Activated naive CD8-positive, alpha-beta T cell treated with anti-CD3 and anti-CD28 coated beads, Interleukin-2, amount 10 ng/mL, durations not matched to agents 7 days and 5 days (primary cell): ENCODE measurements around the gene PSMD5. TPM values are rescaled to one million over a fixed set of nuclear protein-coding genes. Genes with fewer than 3 reads are reported as not detected.
"Not testable (repeated sequence)": the region's sequence is repeated elsewhere in the genome, so short reads cannot be mapped to it uniquely, and the experiment has no call there.

ENCODE experiments used
- ATAC-seq: fragments of 150-1000 bp; cut with Tn5 transposase; one replicate; pipeline ENCODE4 v1.10.0; 2021; ENCODE audit warnings: low read depth, moderate library complexity
- POLR2A ChIA-PET: fragments of 350-600 bp; sonication (Branson Sonifier 250); formaldehyde crosslinking; loops from one replicate; lab custom pipeline; 2021; ENCODE audit warnings: antibody characterized with exemption; lab: Charles Lee
- DNase-seq: peaks from one replicate; pipeline ENCODE4 v3.0.0; 2021
- H3K27ac Mint-ChIP-seq: one replicate; pipeline ENCODE4 v1.8.0; 2022; ENCODE audit warnings: mild to moderate bottlenecking, mixed read lengths
- H3K27me3 Mint-ChIP-seq: one replicate; pipeline ENCODE4 v1.8.0; 2022; ENCODE audit warnings: mild to moderate bottlenecking, moderate library complexity, mixed read lengths
- H3K36me3 Mint-ChIP-seq: one replicate; pipeline ENCODE4 v1.8.0; 2021; ENCODE audit warnings: mild to moderate bottlenecking, mixed read lengths
- H3K4me1 Mint-ChIP-seq: one replicate; pipeline ENCODE4 v1.8.0; 2021; ENCODE audit warnings: mixed read lengths
- H3K4me3 Mint-ChIP-seq: one replicate; pipeline ENCODE4 v1.8.0; 2022; ENCODE audit warnings: mild to moderate bottlenecking, moderate library complexity, mixed read lengths
- H3K9me3 Mint-ChIP-seq: one replicate; pipeline ENCODE4 v1.8.0; 2021; ENCODE audit warnings: mixed read lengths
- total RNA-seq, 2 experiments: library from RNA; stranded (reverse); gene quantifications; one replicate each; pipeline ENCODE4 v1.2.3, GENCODE V29; 2021

The PSMD5 gene
- total RNA-seq, 2 experiments from 2014 or later = 42.6 to 57.4 TPM

DNA sequence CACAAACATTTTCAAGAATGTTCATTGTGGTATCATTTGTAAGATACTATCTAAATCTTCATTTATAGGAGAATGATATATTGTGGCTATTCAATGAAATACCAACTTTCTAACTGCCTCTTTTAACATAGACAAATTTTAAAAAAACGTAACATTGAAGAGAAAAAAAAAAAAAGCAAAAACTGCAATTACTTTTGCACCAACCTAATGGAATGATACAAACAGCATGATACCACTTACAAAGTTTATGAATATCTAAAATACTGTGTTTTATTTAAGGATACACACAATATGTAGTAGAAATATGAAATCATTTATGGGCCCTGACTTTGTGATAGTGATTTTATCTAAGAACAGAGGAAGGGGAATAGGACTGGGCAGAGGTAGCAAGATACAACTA, 24.1 kb downstream of the PSMD5 start:
- H3K36me3 Mint-ChIP-seq = peaks cover 38% of the 10 kb centered on the region
- ATAC-seq (no peak), DNase-seq (no peak)
- H3K9me3 Mint-ChIP-seq = no peaks in the 10 kb centered on the region
- H3K4me1 Mint-ChIP-seq = no peaks in the 10 kb centered on the region
- no peaks in the 10 kb centered on the region for H3K27me3 Mint-ChIP-seq
- H3K4me3 Mint-ChIP-seq = no peak overlapping the region
- POLR2A ChIA-PET = no interaction called here
- H3K27ac Mint-ChIP-seq = no peak overlapping the region

DNA sequence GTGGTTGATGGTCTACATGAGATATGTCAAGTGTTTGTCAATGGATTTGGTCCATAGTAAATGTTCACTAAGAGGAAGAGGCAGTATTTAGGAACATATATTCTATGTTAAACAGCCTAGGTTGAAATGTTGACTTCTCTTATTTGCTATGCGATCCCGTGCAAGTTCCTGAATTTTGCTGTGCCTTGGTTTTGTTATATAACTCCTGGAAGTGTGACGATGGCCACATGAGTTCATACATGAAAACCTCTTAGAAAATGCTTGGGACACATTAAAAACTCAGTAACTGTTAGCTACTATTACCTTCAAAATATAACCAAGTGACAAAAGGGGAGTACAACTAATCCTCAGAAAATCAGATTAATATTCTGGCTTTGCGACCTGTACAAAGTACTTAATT, 27.6 kb downstream of the PSMD5 start:
- Mint-ChIP-seq H3K27me3 (no peaks in the 10 kb centered on the region), H3K9me3 (peaks cover 4% of the 10 kb centered on the region), H3K27ac (no peak overlapping the region), H3K4me1 (no peaks in the 10 kb centered on the region), H3K36me3 (peaks cover 32% of the 10 kb centered on the region), H3K4me3 (no peak overlapping the region)
- POLR2A ChIA-PET = no interaction called here
- DNase-seq (no peak), ATAC-seq (no peak)

DNA sequence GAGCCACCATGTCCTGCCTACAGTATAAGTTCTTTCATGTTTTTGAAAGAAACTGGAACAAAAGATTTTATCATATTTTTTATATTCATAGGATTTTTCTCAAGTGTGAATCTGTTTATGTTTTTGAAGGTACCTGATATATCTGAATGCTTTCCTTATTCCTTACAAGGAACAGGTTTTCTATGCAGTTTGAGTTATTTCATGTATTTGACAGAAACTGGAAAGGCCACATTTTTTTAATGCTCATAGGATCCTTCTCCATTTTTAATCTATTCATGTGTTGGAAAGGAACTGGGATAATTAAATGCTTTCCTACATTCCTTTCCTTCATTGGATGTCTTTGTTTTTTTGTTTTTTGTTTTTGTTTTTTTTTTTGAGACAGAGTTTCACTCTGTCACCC, 33.8 kb downstream of the PSMD5 start:
- no peak for ATAC-seq
- peaks cover 42% of the 10 kb centered on the region for H3K36me3 Mint-ChIP-seq
- H3K9me3 Mint-ChIP-seq = peaks cover 31% of the 10 kb centered on the region
- H3K27ac Mint-ChIP-seq = no peak overlapping the region
- no peaks in the 10 kb centered on the region for H3K27me3 Mint-ChIP-seq
- H3K4me1 Mint-ChIP-seq = no peaks in the 10 kb centered on the region
- H3K4me3 Mint-ChIP-seq = no peak overlapping the region
- no peak for DNase-seq
- POLR2A ChIA-PET = no interaction called here

DNA sequence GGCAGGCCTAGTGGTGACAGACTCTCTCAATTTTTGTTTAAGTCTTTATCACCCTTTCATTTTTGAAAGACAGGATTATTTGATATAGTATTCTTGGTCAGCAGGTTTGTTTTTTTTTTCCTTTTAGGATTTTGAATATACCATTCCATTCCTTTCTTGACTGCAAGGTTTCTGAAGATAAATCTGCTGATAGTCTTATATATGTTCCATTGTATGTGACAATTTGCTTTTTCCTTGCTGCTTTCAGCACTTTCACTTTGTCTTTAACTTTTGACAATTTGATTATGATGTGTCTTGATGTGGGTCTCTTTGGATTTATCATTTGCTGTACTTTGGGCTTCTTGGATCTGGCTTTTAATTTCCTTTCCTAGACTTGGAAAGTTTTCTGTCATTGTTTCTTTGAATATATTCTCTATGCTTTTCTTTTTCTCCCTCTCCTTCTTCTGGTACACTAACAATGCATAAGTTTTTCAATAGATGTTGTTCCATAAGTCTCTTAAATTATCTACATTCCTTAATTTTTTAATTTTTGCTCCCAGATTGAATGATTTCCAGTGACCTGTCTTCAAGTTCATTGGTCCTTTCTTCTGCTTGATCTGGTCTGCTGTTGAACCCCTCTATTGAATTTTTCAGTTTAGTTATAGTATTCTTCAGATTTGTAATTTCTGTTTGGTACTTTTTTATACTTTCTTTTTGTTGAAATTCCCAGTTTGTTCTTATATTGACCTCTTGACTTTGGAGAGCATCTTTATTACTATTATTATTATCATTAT, 34.9 kb downstream of the PSMD5 start:
- peaks cover 42% of the 10 kb centered on the region for H3K36me3 Mint-ChIP-seq
- H3K4me1 Mint-ChIP-seq = no peaks in the 10 kb centered on the region

DNA sequence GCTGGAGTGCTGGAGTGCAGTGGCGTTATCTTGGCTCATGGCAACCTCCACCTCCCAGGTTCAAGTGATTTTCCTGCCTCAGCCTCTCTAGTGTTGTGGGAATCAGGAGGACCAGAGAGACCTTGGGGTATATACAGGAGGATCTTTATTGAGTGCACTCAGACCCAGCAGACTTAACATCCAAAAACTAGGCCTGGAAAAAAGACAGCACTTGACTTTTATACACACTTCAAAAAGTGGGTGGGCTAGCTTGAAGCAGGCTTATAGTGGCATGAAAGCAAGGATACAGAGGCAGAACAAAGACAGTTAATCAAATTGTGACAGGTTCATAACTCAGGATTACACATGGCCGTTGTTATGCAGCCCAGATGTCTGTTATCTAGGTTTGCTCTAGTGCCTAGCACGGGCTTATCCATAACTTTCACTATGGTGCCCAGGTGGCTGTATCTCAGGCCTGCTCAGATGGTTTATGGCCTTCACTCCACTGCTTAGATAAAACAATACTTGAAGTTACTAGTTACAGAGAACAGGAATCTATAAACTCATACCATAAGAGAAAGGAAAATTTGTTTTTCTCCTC, 37.8 kb downstream of the PSMD5 start:
- Mint-ChIP-seq H3K36me3 (peaks cover 32% of the 10 kb centered on the region), H3K9me3 (peaks cover 29% of the 10 kb centered on the region)
- H3K4me3 Mint-ChIP-seq, DNase-seq, H3K27me3 Mint-ChIP-seq, POLR2A ChIA-PET, ATAC-seq, H3K4me1 Mint-ChIP-seq, H3K27ac Mint-ChIP-seq: not testable (repeated sequence)

More for the DNA sequence above, 34.9 kb downstream of the PSMD5 start:
- Mint-ChIP-seq H3K4me3 (no peak overlapping the region), H3K27ac (no peak overlapping the region), H3K9me3 (peaks cover 33% of the 10 kb centered on the region), H3K27me3 (no peaks in the 10 kb centered on the region)
- DNase-seq (no peak), ATAC-seq (no peak)
- POLR2A ChIA-PET = no interaction called here

DNA sequence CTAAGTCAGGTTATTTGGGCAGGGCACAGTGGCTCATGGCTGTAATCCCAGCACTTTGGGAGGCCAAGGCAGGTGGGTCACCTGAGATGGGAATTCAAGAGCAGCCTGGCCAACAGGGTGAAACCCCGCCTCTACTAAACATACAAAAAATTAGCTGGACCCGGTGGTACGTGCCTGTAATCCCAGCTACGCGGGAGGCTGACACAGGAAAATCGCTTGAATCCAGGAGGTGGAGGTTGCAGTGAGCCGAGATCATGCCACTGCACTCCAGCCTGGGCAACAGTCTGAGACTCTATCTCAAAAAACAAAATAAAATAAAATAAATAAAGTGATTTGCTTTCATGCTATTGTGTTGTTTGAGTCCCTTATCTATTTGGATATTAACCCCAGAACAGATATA, 41.3 kb downstream of the PSMD5 start:
- no peak for ATAC-seq
- POLR2A ChIA-PET = no interaction called here
- Mint-ChIP-seq H3K27me3 (no peaks in the 10 kb centered on the region), H3K27ac (no peak overlapping the region), H3K9me3 (peaks cover 9% of the 10 kb centered on the region), H3K4me1 (peaks cover 3% of the 10 kb centered on the region), H3K36me3 (peaks cover 8% of the 10 kb centered on the region), H3K4me3 (no peak overlapping the region)
- no peak for DNase-seq

DNA sequence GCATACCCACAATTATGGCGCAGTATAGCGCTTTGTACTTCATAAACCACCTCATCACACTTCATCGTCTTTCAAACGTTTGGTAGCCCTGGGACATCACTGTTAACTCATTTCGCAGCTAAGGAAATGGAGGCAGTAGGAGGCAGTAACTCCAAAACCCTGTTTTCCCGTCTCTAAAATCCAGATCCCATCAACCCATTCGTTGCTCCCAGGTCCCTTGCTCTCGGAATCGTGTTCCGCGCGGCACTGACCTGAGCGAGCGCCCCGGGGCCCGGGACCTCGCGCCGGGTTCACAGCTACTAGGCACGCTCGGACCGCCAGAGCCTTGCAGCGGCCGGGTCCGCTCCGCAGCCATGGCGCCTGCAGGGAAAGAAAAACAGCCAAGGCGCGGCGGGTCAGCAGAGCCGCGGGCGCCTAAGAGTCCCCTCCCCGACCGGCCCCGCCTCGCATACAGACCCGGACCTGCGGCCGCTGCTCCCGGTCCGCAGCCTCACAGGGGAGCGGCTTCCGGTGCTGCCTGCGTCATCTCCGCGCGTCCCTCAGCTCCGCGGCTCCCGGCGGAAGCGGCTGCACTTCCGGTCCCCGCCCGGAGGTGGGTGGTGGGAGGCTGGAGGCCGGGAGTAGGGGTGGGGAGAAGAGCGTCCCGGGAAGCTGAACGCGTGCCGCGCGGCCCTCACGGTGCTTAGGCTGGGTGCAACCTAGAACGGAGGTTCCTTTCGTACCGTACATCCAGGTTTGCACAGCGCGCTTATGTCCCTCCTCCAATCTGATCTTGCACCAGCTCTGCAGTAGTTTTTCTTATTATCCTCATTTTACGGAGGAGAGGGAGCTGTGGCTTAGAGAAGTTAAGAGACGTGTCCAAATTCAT, 49.6 kb downstream of the PSMD5 start, which contains the start of gene FBXW2:
Gene FBXW2, minus strand, starts transcription at position 519 of the 868 bp plus-strand sequence. CDS start 5,158 bp downstream, outside the sequence.
- DNase-seq (peak; percentile 92), ATAC-seq (peak; percentile 90)
- Mint-ChIP-seq H3K9me3 (no peaks in the 10 kb centered on the region), H3K27ac (peak within 1 kb of the TSS; percentile 96), H3K4me3 (peak within 1 kb of the TSS; percentile 92), H3K4me1 (peaks cover 40% of the 10 kb centered on the region), H3K27me3 (no peaks in the 10 kb centered on the region), H3K36me3 (peaks cover 6% of the 10 kb centered on the region)
- POLR2A ChIA-PET = interaction anchor here (0.7 to 2.3 kb wide), 32 partner anchors 8 to 340 kb away, joined by 3 to 14 read pairs (median 4); partner anchors contain the start of genes CNTRL and PSMD5

DNA sequence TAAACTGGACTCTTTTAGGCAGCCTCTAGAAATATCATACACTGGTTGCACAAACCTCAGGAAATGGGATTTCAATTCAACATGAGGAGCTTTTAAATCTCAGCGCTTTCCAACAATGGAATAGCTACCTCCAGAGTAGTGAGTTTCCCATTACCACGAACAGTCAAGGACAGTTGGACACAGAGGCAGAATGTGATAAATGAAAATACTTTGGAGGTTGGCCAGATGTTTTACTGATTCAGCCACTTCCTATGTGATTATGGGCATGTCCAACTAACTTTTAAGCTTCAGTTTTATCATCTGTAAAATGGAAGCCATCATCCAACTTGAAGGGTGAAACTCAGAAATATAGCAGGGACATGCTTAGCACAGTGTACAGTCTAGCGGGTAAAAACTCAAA, 51.6 kb downstream of the PSMD5 start:
- Mint-ChIP-seq H3K4me3 (peak overlapping the region; percentile 77), H3K36me3 (peaks cover 14% of the 10 kb centered on the region), H3K27ac (no peak overlapping the region), H3K9me3 (no peaks in the 10 kb centered on the region), H3K4me1 (peaks cover 50% of the 10 kb centered on the region), H3K27me3 (no peaks in the 10 kb centered on the region)
- DNase-seq (no peak), ATAC-seq (no peak)
- POLR2A ChIA-PET = no interaction called here

DNA sequence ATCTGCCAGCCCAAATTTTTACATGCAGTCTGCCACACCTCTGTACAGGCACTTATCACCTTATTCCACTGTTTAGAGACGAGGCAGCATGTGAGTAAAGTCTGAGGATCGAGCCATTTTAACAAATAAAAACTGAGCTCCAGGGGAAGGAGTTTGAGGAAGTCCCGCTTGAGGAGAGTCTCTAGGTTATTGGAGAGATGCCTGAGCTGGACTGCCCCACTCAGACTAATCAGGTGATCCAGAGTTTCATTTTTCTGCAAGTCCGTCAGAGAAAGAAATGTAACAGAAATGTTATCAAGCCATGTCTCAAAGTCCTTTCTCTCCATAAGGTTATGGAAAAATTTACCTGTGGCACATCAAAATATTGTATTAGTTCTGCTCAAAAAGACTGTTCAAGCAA, 54.8 kb downstream of the PSMD5 start:
- peaks cover 37% of the 10 kb centered on the region for H3K36me3 Mint-ChIP-seq
- DNase-seq (no peak), ATAC-seq (no peak)
- no peak overlapping the region for H3K27ac Mint-ChIP-seq
- POLR2A ChIA-PET = interaction anchor here (0.8 to 1.4 kb wide), 2 partner anchors 10 to 112 kb away, joined by 3 read pairs; no protein-coding TSS in a partner anchor
- H3K4me1 Mint-ChIP-seq = peaks cover 55% of the 10 kb centered on the region
- no peaks in the 10 kb centered on the region for H3K27me3 Mint-ChIP-seq
- H3K9me3 Mint-ChIP-seq = no peaks in the 10 kb centered on the region
- H3K4me3 Mint-ChIP-seq = peak overlapping the region; percentile 9

DNA sequence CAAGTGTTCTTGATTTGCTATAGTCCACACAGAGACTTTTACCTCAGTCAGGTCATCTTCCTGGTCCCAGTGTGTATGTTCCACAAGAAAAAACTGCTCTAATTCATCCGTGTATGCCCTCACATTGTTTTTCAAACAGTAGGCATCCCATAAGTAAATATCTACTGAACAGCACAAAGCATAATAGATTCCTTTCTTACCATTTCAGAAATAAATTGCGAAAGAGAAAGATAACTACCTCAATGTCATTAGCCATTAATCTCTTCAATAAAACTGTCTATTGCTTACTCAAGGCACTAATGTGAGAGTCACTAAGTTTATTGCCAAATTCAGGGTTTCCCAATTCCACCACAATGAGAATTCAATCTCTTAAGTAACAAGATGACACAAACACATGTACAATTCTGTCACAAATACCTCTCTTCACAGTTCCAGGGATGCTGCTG, 59.1 kb downstream of the PSMD5 start:
- DNase-seq (no peak), ATAC-seq (no peak)
- Mint-ChIP-seq H3K27me3 (no peaks in the 10 kb centered on the region), H3K4me3 (no peak overlapping the region), H3K27ac (no peak overlapping the region), H3K4me1 (peaks cover 33% of the 10 kb centered on the region), H3K36me3 (peaks cover 53% of the 10 kb centered on the region), H3K9me3 (no peaks in the 10 kb centered on the region)
- POLR2A ChIA-PET = no interaction called here

DNA sequence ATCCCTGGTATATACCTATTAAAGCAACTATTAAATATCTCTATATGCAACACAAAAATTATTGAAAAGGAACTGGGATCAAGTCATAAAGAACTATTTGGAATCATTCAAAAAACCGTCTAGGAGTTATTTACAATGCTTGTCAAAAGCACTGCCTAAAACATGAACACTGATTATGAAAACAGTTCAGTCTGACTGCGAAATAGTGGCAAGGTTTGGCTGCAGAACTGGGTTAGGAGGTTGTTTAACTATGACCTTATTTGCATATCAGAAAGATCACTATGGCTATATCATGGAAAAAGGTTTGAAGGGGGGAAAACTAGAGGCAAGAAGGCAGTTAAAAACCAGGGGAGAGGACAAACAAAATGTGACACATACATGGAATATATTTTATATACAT, 61.5 kb downstream of the PSMD5 start:
- POLR2A ChIA-PET = no interaction called here
- peaks cover 27% of the 10 kb centered on the region for H3K4me1 Mint-ChIP-seq

DNA sequence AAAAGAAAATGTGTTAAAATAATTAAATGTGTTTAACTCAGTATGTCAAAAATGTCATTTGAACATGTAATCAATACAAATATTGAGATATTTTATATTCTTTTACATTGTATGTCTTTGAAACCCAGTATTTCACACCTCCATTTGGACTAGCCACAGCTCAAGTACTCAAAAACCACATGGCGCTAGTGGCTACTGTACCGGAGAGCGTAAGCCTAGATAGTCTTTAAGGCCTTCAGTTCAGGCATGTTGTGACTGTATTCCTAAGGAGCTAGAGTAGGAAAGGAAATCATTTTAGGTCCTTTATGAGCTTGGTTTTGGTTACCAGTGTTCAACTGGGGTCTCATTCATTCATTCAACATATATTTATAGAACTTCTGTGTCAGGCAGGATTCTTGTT, 62.4 kb downstream of the PSMD5 start:
- Mint-ChIP-seq H3K27ac (no peak overlapping the region), H3K27me3 (no peaks in the 10 kb centered on the region), H3K4me3 (no peak overlapping the region), H3K9me3 (no peaks in the 10 kb centered on the region), H3K4me1 (peaks cover 21% of the 10 kb centered on the region), H3K36me3 (peaks cover 50% of the 10 kb centered on the region)
- DNase-seq (no peak), ATAC-seq (no peak)
- POLR2A ChIA-PET = interaction anchor here (1.1 to 1.2 kb wide), 2 partner anchors 12 to 15 kb away, joined by 3 to 4 read pairs; partner anchors contain the start of gene FBXW2

More for the DNA sequence above, 61.5 kb downstream of the PSMD5 start:
- Mint-ChIP-seq H3K9me3 (no peaks in the 10 kb centered on the region), H3K36me3 (peaks cover 55% of the 10 kb centered on the region), H3K27me3 (no peaks in the 10 kb centered on the region), H3K27ac (no peak overlapping the region), H3K4me3 (no peak overlapping the region)
- no peak for ATAC-seq
- DNase-seq = no peak

DNA sequence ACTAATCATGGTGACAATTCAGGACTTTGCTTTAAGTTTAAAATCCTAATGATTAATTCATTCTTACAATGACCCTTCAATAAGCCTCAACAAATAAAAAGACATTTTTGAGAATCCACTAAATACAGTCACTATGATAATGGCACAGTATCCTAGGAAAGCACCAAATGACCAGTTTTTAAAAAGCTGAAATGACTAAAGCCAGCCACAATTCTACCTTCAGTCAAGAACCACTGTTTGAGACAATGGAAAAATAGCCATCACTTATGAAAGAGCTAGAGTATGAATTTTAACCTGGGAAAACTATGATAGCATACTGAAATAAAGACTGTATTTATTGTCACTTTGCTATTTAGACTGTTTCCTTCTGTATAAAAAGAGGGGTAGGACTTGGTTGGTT, 63.5 kb downstream of the PSMD5 start:
- Mint-ChIP-seq H3K4me3 (no peak overlapping the region), H3K27me3 (no peaks in the 10 kb centered on the region), H3K4me1 (peaks cover 20% of the 10 kb centered on the region), H3K27ac (no peak overlapping the region), H3K36me3 (peaks cover 49% of the 10 kb centered on the region), H3K9me3 (no peaks in the 10 kb centered on the region)
- POLR2A ChIA-PET = interaction anchor here (0.6 kb wide), 1 partner anchor 18 kb away, joined by 3 read pairs; no protein-coding TSS in a partner anchor
- ATAC-seq (no peak), DNase-seq (no peak)
